OCI-LY1 (cell line): ENCODE results near the gene NR1H2.

Source experiments
- CTCF ChIP-seq: fragments of 200-600 bp; sonication (generic), shearing (Covaris generic); IDR thresholded peaks from 2 replicates; pipeline ENCODE4 v1.5.1; 2017; ENCODE audit warnings: mild to moderate bottlenecking, antibody characterized with exemption, low read length, moderate library complexity, mixed read lengths
- EZH2 ChIP-seq: fragments of 200-600 bp; sonication (generic), shearing (Covaris generic); IDR thresholded peaks from 2 replicates; pipeline ENCODE4 v1.8.0; 2017; ENCODE audit warnings: borderline replicate concordance, mixed run types, mild to moderate bottlenecking, antibody characterized with exemption, low read length, moderate library complexity, mixed read lengths

- TF ChIP-seq CTCF: no peak
- no peak for TF ChIP-seq EZH2
Measured at GRCh38 chr19:50361290-50362029, 14.8 kb upstream of the NR1H2 start.
